ENCODE measurements around the gene MYO5B.

- TF ChIP-seq, protein P1, sequence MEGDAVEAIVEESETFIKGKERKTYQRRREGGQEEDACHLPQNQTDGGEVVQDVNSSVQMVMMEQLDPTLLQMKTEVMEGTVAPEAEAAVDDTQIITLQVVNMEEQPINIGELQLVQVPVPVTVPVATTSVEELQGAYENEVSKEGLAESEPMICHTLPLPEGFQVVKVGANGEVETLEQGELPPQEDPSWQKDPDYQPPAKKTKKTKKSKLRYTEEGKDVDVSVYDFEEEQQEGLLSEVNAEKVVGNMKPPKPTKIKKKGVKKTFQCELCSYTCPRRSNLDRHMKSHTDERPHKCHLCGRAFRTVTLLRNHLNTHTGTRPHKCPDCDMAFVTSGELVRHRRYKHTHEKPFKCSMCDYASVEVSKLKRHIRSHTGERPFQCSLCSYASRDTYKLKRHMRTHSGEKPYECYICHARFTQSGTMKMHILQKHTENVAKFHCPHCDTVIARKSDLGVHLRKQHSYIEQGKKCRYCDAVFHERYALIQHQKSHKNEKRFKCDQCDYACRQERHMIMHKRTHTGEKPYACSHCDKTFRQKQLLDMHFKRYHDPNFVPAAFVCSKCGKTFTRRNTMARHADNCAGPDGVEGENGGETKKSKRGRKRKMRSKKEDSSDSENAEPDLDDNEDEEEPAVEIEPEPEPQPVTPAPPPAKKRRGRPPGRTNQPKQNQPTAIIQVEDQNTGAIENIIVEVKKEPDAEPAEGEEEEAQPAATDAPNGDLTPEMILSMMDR (IDR thresholded peaks at IDR 0.05) = no peak
- TF ChIP-seq POLR2A (IDR thresholded peaks at IDR 0.05) = no peak
Measured at GRCh38 chr18:50183556-50183955, 11.4 kb downstream of the MYO5B start.

All from Peyer's patch (tissue), 4 donors.